Upper lobe of left lung (tissue), 4 donors: ENCODE results near the gene TTC36.

Experiments used
- CTCF ChIP-seq, 6 experiments: fragments of 450-650 bp in 4 of 6; fragments of 200-600 bp in 2 of 6; sonication (generic) in 2 of 6; IDR thresholded peaks; one replicate each; pipeline ENCODE4 v1.5.1; 2016 to 2019; ENCODE audit warnings: antibody characterized with exemption in 6 of 6
- EP300 ChIP-seq, 4 donors: sonication (generic); formaldehyde crosslinking; IDR thresholded peaks; one replicate each; pipeline ENCODE4 v1.5.1; 2017; ENCODE audit warnings: antibody characterized with exemption in 4 of 4, control low read depth in 2 of 4
- POLR2A ChIP-seq, 4 donors: fragments of 450-650 bp; IDR thresholded peaks; one replicate each; pipeline ENCODE4 v1.5.1; 2016 to 2017; ENCODE audit warnings: antibody characterized with exemption in 4 of 4, mild to moderate bottlenecking in 2 of 4
- POLR2AphosphoS5 ChIP-seq, 2 donors: sonication (generic); formaldehyde crosslinking; IDR thresholded peaks; one replicate each; pipeline ENCODE4 v1.5.1; 2017; ENCODE audit warnings: antibody characterized with exemption in 2 of 2

- TF ChIP-seq CTCF (IDR thresholded peaks at IDR 0.05) (no peak), POLR2A (IDR thresholded peaks at IDR 0.05) (no peak), POLR2AphosphoS5 (IDR thresholded peaks at IDR 0.05) (no peak), EP300 (IDR thresholded peaks at IDR 0.05) (no peak)
Observed at GRCh38 chr11:118565051-118565450, 37.8 kb downstream of the TTC36 start.
